Fibroblast of lung (primary cell): ENCODE measurements around the gene SIX5. TPM values are rescaled to one million over a fixed set of nuclear protein-coding genes. Genes with fewer than 3 reads are reported as not detected.

Experiments
- DNase-seq, 2 donors: peaks; one replicate each; pipeline versions ENCODE4 v3.0.0 to v3.0.0-alpha.2; 2010; ENCODE audit warnings: low read depth in 2 of 2
- H2AFZ ChIP-seq: 2 replicates; pipeline ENCODE4 v1.5.1; 2012; ENCODE audit warnings: low read length, control low read depth, inconsistent platforms
- H3K27ac ChIP-seq: 2 replicates; pipeline ENCODE4 v1.5.1; 2011; ENCODE audit warnings: low read length, control low read depth; ENCODE audit not compliant: insufficient read depth
- H3K27me3 ChIP-seq: 2 replicates; pipeline ENCODE4 v1.5.1; 2011; ENCODE audit warnings: mild to moderate bottlenecking, low read length; ENCODE audit not compliant: control insufficient read depth, insufficient read depth
- H3K36me3 ChIP-seq: 2 replicates; pipeline ENCODE4 v1.5.1; 2011; ENCODE audit warnings: low read length; ENCODE audit not compliant: control insufficient read depth, insufficient read depth
- H3K4me1 ChIP-seq: 2 replicates; pipeline ENCODE4 v1.5.1; 2011; ENCODE audit warnings: low read length; ENCODE audit not compliant: control insufficient read depth, insufficient read depth; ENCODE audit errors: extremely low read depth
- H3K4me2 ChIP-seq: 2 replicates; pipeline ENCODE4 v1.5.1; 2011; ENCODE audit warnings: low read length, control low read depth; ENCODE audit not compliant: insufficient read depth; ENCODE audit errors: extremely low read depth
- H3K4me3 ChIP-seq, 4 experiments: fragments of 200-600 bp in 1 of 4; sonication (generic) in 1 of 4; replicated peaks in 1 of 4; 2 replicates each; pipeline ENCODE4 v1.5.1; 2011 to 2016; ENCODE audit warnings: low read length in 4 of 4, low read depth in 3 of 4, mild to moderate bottlenecking in 3 of 4, control low read depth in 2 of 4, inconsistent platforms in 1 of 4, mixed read lengths in 1 of 4; ENCODE audit not compliant: insufficient read depth in 1 of 4; ENCODE audit errors: control extremely low read depth in 1 of 4
- H3K79me2 ChIP-seq: 2 replicates; pipeline ENCODE4 v1.5.1; 2012; ENCODE audit warnings: mild to moderate bottlenecking, low read length, inconsistent platforms; ENCODE audit not compliant: control insufficient read depth, insufficient read depth
- H3K9ac ChIP-seq: 2 replicates; pipeline ENCODE4 v1.5.1; 2011; ENCODE audit warnings: mild to moderate bottlenecking, low read length, control low read depth; ENCODE audit not compliant: insufficient read depth
- H3K9me3 ChIP-seq: 2 replicates; pipeline ENCODE4 v1.5.1; 2012; ENCODE audit warnings: low read depth, low read length; ENCODE audit not compliant: control insufficient read depth, insufficient read depth
- H4K20me1 ChIP-seq: 2 replicates; pipeline ENCODE4 v1.5.1; 2011; ENCODE audit warnings: low read length; ENCODE audit not compliant: control insufficient read depth, insufficient read depth; ENCODE audit errors: extremely low read depth
- EZH2 ChIP-seq: IDR thresholded peaks from 2 replicates; pipeline ENCODE4 v1.5.1; 2012; ENCODE audit warnings: low read length, control low read depth, mild to moderate bottlenecking; ENCODE audit errors: missing control alignments
- polyA plus RNA-seq, 2 donors: library from polyadenylated mRNA; depleted of rRNA in 1 of 2; stranded (reverse) in 1 of 2; unstranded in 1 of 2; fragments of >200 nt; gene quantifications; 2 replicates each; pipeline ENCODE4 v1.2.1, GENCODE V29; 2011 to 2012; ENCODE audit warnings: missing spikeins in 1 of 2
- total RNA-seq: library from RNA; depleted of rRNA; stranded (reverse); fragments of >200 nt; gene quantifications from 2 replicates; pipeline ENCODE4 v1.2.1, GENCODE V29; 2014
- TF ChIP-seq, protein P1 (sequence below), 2 donors: IDR thresholded peaks in 1 of 2; conservative IDR thresholded peaks in 1 of 2; 1 replicate in 1 of 2; 2 replicates in 1 of 2; pipeline ENCODE4 v1.5.1; 2011 to 2012; ENCODE audit warnings: low read length in 2 of 2, control low read depth in 1 of 2, inconsistent platforms in 1 of 2, low read depth in 1 of 2, mild to moderate bottlenecking in 1 of 2

The SIX5 gene
- total and polyA plus RNA-seq, 2 donors (not counting 1 experiment from before 2014, with no cell fraction given): 3.4 to 10.7 TPM

DNA sequence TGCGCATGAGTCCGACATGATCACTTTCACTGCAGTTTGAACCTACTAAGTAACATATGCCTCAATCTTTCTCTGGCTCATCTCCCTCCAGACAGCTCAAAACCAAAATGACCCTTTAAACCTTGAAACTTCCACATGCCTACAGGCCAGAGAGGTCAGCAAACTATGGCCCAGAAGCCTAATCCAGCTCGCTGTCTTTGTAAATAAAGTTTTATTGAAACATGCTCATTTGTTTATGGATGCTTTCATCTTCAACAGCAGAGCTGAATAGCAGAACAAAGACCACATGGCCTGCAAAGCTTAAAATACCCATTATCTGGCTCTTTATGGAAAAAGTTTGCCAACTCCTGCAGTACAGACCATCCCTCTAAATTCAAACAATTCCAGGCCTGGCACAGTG is 53.9 kb downstream of the SIX5 start:
- Histone ChIP-seq H3K9ac (no peak overlapping the region), H3K36me3 (peaks cover 17% of the 10 kb centered on the region), H2AFZ (no peak overlapping the region), H3K4me2 (no peak overlapping the region), H3K79me2 (peaks cover 22% of the 10 kb centered on the region), H3K4me1 (peaks cover 6% of the 10 kb centered on the region), H4K20me1 (no peaks in the 10 kb centered on the region), H3K27ac (no peak overlapping the region), H3K27me3 (no peaks in the 10 kb centered on the region), H3K4me3 (no peak overlapping the region), H3K9me3 (no peaks in the 10 kb centered on the region)
- DNase-seq: no peak
- TF ChIP-seq, protein P1, sequence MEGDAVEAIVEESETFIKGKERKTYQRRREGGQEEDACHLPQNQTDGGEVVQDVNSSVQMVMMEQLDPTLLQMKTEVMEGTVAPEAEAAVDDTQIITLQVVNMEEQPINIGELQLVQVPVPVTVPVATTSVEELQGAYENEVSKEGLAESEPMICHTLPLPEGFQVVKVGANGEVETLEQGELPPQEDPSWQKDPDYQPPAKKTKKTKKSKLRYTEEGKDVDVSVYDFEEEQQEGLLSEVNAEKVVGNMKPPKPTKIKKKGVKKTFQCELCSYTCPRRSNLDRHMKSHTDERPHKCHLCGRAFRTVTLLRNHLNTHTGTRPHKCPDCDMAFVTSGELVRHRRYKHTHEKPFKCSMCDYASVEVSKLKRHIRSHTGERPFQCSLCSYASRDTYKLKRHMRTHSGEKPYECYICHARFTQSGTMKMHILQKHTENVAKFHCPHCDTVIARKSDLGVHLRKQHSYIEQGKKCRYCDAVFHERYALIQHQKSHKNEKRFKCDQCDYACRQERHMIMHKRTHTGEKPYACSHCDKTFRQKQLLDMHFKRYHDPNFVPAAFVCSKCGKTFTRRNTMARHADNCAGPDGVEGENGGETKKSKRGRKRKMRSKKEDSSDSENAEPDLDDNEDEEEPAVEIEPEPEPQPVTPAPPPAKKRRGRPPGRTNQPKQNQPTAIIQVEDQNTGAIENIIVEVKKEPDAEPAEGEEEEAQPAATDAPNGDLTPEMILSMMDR (conservative IDR thresholded peaks at IDR 0.05 in 1 of 2, IDR thresholded peaks at IDR 0.05 in 1 of 2; ENCODE audit: low read depth in 1 of 2, low read length in 2 of 2): no peak
- TF ChIP-seq EZH2: no peak

Other genes starting within 250 kb of the SIX5 start
- gene OPA3, start 184.4 kb downstream of the SIX5 start, total RNA-seq: 3.1 and 3.8 TPM in 2 replicates
- 8.3 and 11.3 TPM in 2 replicates for gene OPA3, start 184.4 kb downstream of the SIX5 start, polyA plus RNA-seq
- gene GPR4, start 167.0 kb downstream of the SIX5 start, total RNA-seq: under 0.01 TPM in 1 of 2 replicates, not detected in the other
- gene GPR4, start 167.0 kb downstream of the SIX5 start, polyA plus RNA-seq: 0.47 and 0.58 TPM in 2 replicates
- gene EML2, start 129.9 kb downstream of the SIX5 start, total RNA-seq: 34.7 and 69.9 TPM in 2 replicates
- 11.0 and 11.2 TPM in 2 replicates for gene EML2, start 129.9 kb downstream of the SIX5 start, polyA plus RNA-seq
- gene GIPR, start 101.0 kb downstream of the SIX5 start, total RNA-seq: not detected in 2 replicates
- 0.05 and 0.25 TPM in 2 replicates for gene GIPR, start 101.0 kb downstream of the SIX5 start, polyA plus RNA-seq
- gene SNRPD2, start 77.3 kb downstream of the SIX5 start, total RNA-seq: 361 and 362 TPM in 2 replicates
- 440 and 635 TPM in 2 replicates for gene SNRPD2, start 77.3 kb downstream of the SIX5 start, polyA plus RNA-seq
- 4.9 and 9.4 TPM in 2 replicates for gene QPCTL, start 76.6 kb downstream of the SIX5 start, total RNA-seq
- gene QPCTL, start 76.6 kb downstream of the SIX5 start, polyA plus RNA-seq: 4.6 and 5.8 TPM in 2 replicates
- gene FBXO46, start 38.4 kb downstream of the SIX5 start, total RNA-seq: 3.1 and 3.3 TPM in 2 replicates
- 1.6 and 2.0 TPM in 2 replicates for gene FBXO46, start 38.4 kb downstream of the SIX5 start, polyA plus RNA-seq
- not detected in 2 replicates for gene MEIOSIN, start 35.8 kb downstream of the SIX5 start, total RNA-seq
- gene MEIOSIN, start 35.8 kb downstream of the SIX5 start, polyA plus RNA-seq: not detected in 2 replicates
- 44.9 and 115 TPM in 2 replicates for gene DMPK, start 13.2 kb upstream of the SIX5 start, total RNA-seq
- gene DMPK, start 13.2 kb upstream of the SIX5 start, polyA plus RNA-seq: 28.8 and 54.7 TPM in 2 replicates
- gene DMWD, start 23.6 kb upstream of the SIX5 start, total RNA-seq: 24.4 and 33.5 TPM in 2 replicates
- 18.1 and 18.7 TPM in 2 replicates for gene DMWD, start 23.6 kb upstream of the SIX5 start, polyA plus RNA-seq
- gene RSPH6A, start 46.1 kb upstream of the SIX5 start, total RNA-seq: 0.17 TPM in 1 of 2 replicates, not detected in the other
- gene RSPH6A, start 46.1 kb upstream of the SIX5 start, polyA plus RNA-seq: not detected in 2 replicates
- 22.3 and 32.2 TPM in 2 replicates for gene SYMPK, start 93.9 kb upstream of the SIX5 start, total RNA-seq
- 48.2 and 48.3 TPM in 2 replicates for gene SYMPK, start 93.9 kb upstream of the SIX5 start, polyA plus RNA-seq
- gene FOXA3, start 95.1 kb upstream of the SIX5 start, total RNA-seq: not detected in 2 replicates
- gene FOXA3, start 95.1 kb upstream of the SIX5 start, polyA plus RNA-seq: not detected in 2 replicates
- gene IRF2BP1, start 116.9 kb upstream of the SIX5 start, total RNA-seq: 22.9 and 23.1 TPM in 2 replicates
- gene IRF2BP1, start 116.9 kb upstream of the SIX5 start, polyA plus RNA-seq: 3.6 and 4.0 TPM in 2 replicates
- 1.3 TPM in 2 replicates for gene MYPOP, start 133.4 kb upstream of the SIX5 start, total RNA-seq
- 0.81 and 1.1 TPM in 2 replicates for gene MYPOP, start 133.4 kb upstream of the SIX5 start, polyA plus RNA-seq
- not detected in 2 replicates for gene NANOS2, start 145.5 kb upstream of the SIX5 start, total RNA-seq
- gene NANOS2, start 145.5 kb upstream of the SIX5 start, polyA plus RNA-seq: not detected in 2 replicates
- gene NOVA2, start 204.6 kb upstream of the SIX5 start, total RNA-seq: not detected in 2 replicates
- gene NOVA2, start 204.6 kb upstream of the SIX5 start, polyA plus RNA-seq: 0.01 and 0.03 TPM in 2 replicates
- 5.6 and 8.9 TPM in 2 replicates for gene CCDC61, start 226.2 kb upstream of the SIX5 start, total RNA-seq
- gene CCDC61, start 226.2 kb upstream of the SIX5 start, polyA plus RNA-seq: 4.5 and 5.0 TPM in 2 replicates